Right atrium auricular region (tissue), 2 donors: ENCODE data around the gene DCUN1D4. TPM values are rescaled to one million over a fixed set of nuclear protein-coding genes. Genes with fewer than 3 reads are reported as not detected.

ENCODE experiments used
- DNase-seq: peaks from one replicate; pipeline ENCODE4 v3.0.0-alpha.2; 2019; ENCODE audit warnings: low spot score
- H3K27ac ChIP-seq, 2 donors: fragments of 200-600 bp; sonication (generic); 1 replicate in 1 of 2; 2 replicates in 1 of 2; pipeline ENCODE4 v1.5.1; 2016 to 2019
- H3K27me3 ChIP-seq, 2 donors: fragments of 200-600 bp; sonication (generic); one replicate each; pipeline versions ENCODE4 v1.5.1 to v1.6.0; 2017 to 2019
- H3K36me3 ChIP-seq: fragments of 200-600 bp; sonication (generic); one replicate; pipeline ENCODE4 v1.5.1; 2016
- H3K4me1 ChIP-seq, 2 donors: fragments of 200-600 bp; sonication (generic); one replicate each; pipeline versions ENCODE4 v1.5.1 to v1.6.0; 2017 to 2019
- H3K4me3 ChIP-seq, 2 donors: fragments of 200-600 bp; sonication (generic); 1 replicate in 1 of 2; 2 replicates in 1 of 2; pipeline ENCODE4 v1.5.1; 2017 to 2019; ENCODE audit warnings: mild to moderate bottlenecking in 1 of 2, moderate library complexity in 1 of 2
- H3K9me3 ChIP-seq, 2 donors: fragments of 200-600 bp; sonication (generic); one replicate each; pipeline ENCODE4 v1.5.1; 2019
- total RNA-seq, 2 donors: library from RNA; depleted of rRNA; stranded (reverse); fragments of >200 nt; gene quantifications; one replicate each; pipeline ENCODE4 v1.1.0, GENCODE V29; 2016
- TF ChIP-seq, protein P1 (sequence below), 2 donors: fragments of 200-600 bp; sonication (generic); IDR thresholded peaks; one replicate each; pipeline ENCODE4 v1.5.1; 2019; ENCODE audit warnings: antibody characterized with exemption in 2 of 2

DCUN1D4 gene
- total RNA-seq, 2 donors from 2014 or later: 22.6 to 26.1 TPM

DNA sequence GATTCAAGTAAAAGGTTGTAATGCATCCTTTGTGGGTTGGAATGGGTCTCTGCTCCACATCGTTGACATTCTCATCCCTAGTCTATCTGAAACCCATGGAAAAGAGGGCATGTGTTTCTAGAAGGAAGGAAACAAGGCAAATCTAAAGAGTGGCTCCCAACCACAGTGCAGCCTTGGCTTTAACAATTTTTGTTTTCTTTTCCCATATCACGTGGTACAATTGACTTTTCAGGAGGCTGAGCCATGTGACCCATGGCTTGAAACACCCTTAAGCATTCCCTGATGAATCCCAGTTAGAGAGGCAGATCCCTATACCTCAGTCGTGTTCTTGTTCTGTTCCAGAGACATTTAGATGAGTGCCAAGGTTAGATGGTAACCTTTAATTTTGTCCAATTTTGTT, 12.8 kb downstream of the DCUN1D4 start:
- DNase-seq: no peak
- H3K27me3 ChIP-seq: no peaks in the 10 kb centered on the region
- H3K36me3 ChIP-seq: no peaks in the 10 kb centered on the region
- TF ChIP-seq, protein P1, sequence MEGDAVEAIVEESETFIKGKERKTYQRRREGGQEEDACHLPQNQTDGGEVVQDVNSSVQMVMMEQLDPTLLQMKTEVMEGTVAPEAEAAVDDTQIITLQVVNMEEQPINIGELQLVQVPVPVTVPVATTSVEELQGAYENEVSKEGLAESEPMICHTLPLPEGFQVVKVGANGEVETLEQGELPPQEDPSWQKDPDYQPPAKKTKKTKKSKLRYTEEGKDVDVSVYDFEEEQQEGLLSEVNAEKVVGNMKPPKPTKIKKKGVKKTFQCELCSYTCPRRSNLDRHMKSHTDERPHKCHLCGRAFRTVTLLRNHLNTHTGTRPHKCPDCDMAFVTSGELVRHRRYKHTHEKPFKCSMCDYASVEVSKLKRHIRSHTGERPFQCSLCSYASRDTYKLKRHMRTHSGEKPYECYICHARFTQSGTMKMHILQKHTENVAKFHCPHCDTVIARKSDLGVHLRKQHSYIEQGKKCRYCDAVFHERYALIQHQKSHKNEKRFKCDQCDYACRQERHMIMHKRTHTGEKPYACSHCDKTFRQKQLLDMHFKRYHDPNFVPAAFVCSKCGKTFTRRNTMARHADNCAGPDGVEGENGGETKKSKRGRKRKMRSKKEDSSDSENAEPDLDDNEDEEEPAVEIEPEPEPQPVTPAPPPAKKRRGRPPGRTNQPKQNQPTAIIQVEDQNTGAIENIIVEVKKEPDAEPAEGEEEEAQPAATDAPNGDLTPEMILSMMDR (IDR thresholded peaks at IDR 0.05): no peak
- no peak overlapping the region for H3K4me3 ChIP-seq
- no peak overlapping the region for H3K27ac ChIP-seq
- no peaks in the 10 kb centered on the region for H3K9me3 ChIP-seq
- H3K4me1 ChIP-seq: peaks cover 0 to 50% of the 10 kb centered on the region in 2 donors

DNA sequence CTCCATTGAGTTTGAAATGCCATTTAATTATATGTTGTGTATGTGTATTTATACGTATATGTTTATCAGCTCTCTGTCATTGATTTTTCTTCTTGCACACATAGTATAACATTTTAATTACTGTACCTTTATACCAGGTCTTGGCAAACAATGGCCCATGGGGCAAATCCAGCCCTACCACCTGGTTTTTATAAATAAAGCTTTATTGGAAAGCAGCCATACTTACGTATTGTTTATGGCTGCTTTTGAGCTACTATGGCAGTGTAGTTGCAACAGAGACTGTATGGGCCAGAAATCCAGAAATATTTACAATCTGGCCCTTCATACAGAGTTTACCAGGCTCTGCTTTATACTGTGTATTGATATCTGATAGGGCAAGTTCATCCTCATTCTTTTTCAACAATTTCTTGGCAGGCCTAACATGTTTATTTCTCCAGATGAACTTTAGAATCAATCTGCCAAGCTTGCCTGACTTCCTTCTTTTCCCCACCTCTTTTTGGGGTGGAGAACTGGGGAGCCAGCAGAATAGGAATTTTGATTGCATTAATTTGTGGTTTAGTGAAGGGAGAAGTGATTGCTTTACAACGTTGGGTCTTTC, 15.8 kb downstream of the DCUN1D4 start:
- Histone ChIP-seq H3K9me3 (no peaks in the 10 kb centered on the region), H3K27ac (no peak overlapping the region), H3K4me1 (peaks cover 0 to 26% of the 10 kb centered on the region in 2 donors), H3K4me3 (no peak overlapping the region), H3K36me3 (peaks cover 4% of the 10 kb centered on the region), H3K27me3 (no peaks in the 10 kb centered on the region)
- DNase-seq: no peak
- TF ChIP-seq, protein P1 (IDR thresholded peaks at IDR 0.05): no peak

DNA sequence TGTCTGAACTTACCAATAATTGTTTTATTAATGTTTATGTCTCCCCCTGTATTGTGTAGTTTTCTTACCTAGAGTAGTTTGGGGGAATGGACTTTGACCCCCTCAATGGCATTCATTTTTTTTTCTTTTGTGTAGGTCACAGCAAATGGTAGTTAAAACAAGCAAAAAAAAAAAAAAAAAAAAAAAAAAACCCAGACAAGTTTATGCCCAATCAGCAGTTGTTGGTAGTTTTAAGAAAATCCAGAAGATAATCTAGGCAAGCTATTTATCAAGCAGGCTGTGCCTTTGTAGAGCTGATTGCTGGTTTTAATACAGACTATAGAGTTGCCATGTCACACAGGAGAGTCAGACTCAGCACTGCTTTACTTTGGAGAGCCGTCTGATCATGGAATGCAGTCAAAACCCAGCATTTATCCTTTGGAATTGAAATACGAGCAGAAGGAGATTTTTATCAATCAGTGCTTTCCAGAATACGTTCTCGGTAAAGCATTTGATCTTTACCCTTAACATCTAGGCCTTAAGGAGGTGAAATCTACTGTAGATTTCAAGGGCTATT, 16.6 kb downstream of the DCUN1D4 start:
- DNase-seq: no peak
- no peak overlapping the region for H3K27ac ChIP-seq
- H3K36me3 ChIP-seq: peaks cover 12% of the 10 kb centered on the region
- TF ChIP-seq, protein P1 (IDR thresholded peaks at IDR 0.05): no peak
- no peak overlapping the region for H3K4me3 ChIP-seq
- H3K4me1 ChIP-seq: peaks cover 0 to 18% of the 10 kb centered on the region in 2 donors
- H3K27me3 ChIP-seq: no peaks in the 10 kb centered on the region
- H3K9me3 ChIP-seq: no peaks in the 10 kb centered on the region

- DNase-seq: no peak
- no peaks in the 10 kb centered on the region for H3K27me3 ChIP-seq
- no peaks in the 10 kb centered on the region for H3K9me3 ChIP-seq
- peaks cover 0 to 2% of the 10 kb centered on the region in 2 donors for H3K4me1 ChIP-seq
- H3K36me3 ChIP-seq: peaks cover 34% of the 10 kb centered on the region
- TF ChIP-seq, protein P1 (IDR thresholded peaks at IDR 0.05): no peak
- no peak overlapping the region for H3K4me3 ChIP-seq
- no peak overlapping the region for H3K27ac ChIP-seq
Measured at GRCh38 chr4:51862199-51862598, 19.2 kb downstream of the DCUN1D4 start.

DNA sequence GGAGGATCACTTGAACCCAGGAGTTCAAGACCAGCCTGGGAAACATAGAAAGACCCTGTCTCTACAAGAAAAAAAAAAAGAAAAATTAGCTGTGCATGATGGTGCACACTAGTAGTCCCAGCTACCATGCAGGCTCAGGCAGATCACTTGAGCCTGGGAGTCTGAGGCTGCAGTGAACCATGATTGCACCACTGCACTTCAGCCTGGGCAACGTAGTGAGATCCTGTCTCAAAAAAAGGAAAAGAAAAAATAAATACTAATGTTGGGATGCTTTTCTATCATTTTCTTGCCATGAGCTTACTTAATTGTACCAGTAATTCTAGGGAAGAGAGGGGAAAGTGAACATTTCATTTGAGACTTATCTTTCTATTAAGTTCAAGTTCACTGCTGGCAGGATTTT, 19.8 kb downstream of the DCUN1D4 start:
- H3K36me3 ChIP-seq: peaks cover 40% of the 10 kb centered on the region
- no peak overlapping the region for H3K4me3 ChIP-seq
- no peaks in the 10 kb centered on the region for H3K9me3 ChIP-seq
- TF ChIP-seq, protein P1 (IDR thresholded peaks at IDR 0.05): no peak
- no peak for DNase-seq
- H3K27me3 ChIP-seq: no peaks in the 10 kb centered on the region
- H3K27ac ChIP-seq: no peak overlapping the region
- no peaks in the 10 kb centered on the region for H3K4me1 ChIP-seq

DNA sequence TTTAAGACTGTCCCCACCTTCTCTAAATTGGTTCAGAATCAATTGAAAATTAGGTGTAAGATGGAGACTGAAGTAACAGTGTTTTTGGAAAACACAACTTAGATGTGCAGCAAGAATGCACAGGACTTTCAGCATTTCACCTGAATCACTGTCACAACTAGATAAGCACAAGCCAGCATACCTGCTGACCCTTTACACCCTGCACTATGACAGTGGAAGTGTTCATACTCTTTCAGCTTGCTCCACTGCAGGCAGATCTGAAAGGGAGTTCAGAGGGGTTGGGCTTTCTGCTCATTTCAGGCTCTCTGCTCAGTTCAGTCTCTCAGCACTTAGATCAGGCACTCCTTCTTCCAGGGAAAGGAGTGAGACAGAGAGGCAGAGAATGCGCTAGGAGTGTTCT, 22.8 kb downstream of the DCUN1D4 start:
- Histone ChIP-seq H3K4me3 (no peak overlapping the region), H3K27me3 (no peaks in the 10 kb centered on the region), H3K27ac (no peak overlapping the region), H3K36me3 (peaks cover 49% of the 10 kb centered on the region), H3K9me3 (no peaks in the 10 kb centered on the region), H3K4me1 (no peaks in the 10 kb centered on the region)
- TF ChIP-seq, protein P1 (IDR thresholded peaks at IDR 0.05): no peak
- DNase-seq: no peak
